SU-DHL-6 (cell line): ENCODE data around the gene FLRT2.

Experiments used
- EZH2phosphoT487 ChIP-seq: fragments of 200-600 bp; sonication (generic), shearing (Covaris generic); conservative IDR thresholded peaks from 2 replicates; pipeline ENCODE4 v1.6.1; 2018; ENCODE audit warnings: mild to moderate bottlenecking, antibody characterized with exemption, low read length, moderate library complexity, mixed read lengths
- TF ChIP-seq, protein P1 (sequence below): fragments of 200-600 bp; sonication (generic); IDR thresholded peaks from one replicate; pipeline ENCODE4 v1.5.1; 2017; ENCODE audit warnings: antibody characterized with exemption, mild to moderate bottlenecking, low read length, moderate library complexity; ENCODE audit not compliant: insufficient read depth, poor library complexity, severe bottlenecking

DNA sequence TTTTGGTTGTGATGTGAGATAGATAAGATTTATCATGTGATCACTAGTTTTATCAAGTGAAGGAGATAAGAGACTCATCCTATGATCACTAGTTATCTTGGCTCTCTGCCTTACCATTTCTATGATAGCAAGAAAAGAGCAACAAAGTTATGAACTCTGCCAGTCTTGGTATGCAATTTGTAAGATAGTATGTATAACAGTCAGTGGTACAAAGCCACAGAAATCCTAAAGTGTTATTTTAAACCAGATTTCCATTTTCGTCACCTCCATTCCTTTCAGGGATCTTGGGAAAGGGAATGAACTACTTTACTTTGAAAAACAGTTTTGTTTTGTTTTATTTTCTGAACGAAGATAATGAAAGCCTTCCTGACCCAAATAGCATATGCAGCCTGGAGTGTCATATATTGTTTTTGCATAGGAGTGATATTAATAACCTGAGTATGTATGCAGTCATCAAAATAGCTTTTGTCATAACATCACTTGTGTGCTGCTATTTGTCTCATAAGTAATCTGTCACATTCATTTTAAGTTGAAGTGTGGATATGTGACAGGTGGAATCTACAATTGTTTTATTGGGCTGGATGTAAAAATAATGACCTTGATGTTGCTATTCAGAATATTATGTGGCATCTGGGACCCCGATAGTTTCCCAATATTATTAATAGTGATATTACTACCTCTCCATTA is 35.0 kb downstream of the FLRT2 start:
- TF ChIP-seq, protein P1, sequence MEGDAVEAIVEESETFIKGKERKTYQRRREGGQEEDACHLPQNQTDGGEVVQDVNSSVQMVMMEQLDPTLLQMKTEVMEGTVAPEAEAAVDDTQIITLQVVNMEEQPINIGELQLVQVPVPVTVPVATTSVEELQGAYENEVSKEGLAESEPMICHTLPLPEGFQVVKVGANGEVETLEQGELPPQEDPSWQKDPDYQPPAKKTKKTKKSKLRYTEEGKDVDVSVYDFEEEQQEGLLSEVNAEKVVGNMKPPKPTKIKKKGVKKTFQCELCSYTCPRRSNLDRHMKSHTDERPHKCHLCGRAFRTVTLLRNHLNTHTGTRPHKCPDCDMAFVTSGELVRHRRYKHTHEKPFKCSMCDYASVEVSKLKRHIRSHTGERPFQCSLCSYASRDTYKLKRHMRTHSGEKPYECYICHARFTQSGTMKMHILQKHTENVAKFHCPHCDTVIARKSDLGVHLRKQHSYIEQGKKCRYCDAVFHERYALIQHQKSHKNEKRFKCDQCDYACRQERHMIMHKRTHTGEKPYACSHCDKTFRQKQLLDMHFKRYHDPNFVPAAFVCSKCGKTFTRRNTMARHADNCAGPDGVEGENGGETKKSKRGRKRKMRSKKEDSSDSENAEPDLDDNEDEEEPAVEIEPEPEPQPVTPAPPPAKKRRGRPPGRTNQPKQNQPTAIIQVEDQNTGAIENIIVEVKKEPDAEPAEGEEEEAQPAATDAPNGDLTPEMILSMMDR, result no peak
- TF ChIP-seq EZH2phosphoT487, result no peak
